Pancreas (tissue), 10 donors: ENCODE measurements around the gene PPME1. TPM values are rescaled to one million over a fixed set of nuclear protein-coding genes. Genes with fewer than 3 reads are reported as not detected.

Source experiments
- ATAC-seq, 4 donors: fragments of 200-7000 bp; cut with Tn5 transposase; one replicate each; pipeline versions ENCODE4 v1.8.0 to v1.9.1; 2020; ENCODE audit warnings: mild to moderate bottlenecking in 4 of 4, moderate library complexity in 4 of 4
- DNase-seq, 6 donors: peaks; one replicate each; pipeline ENCODE4 v3.0.0-alpha.2; 2020
- FAIRE-seq: peaks from 2 replicates; lab custom pipeline; 2012; peaks lifted over from hg19 to GRCh38; lab: Jason Lieb, UNC
- H3K27ac ChIP-seq, 4 donors: fragments of 200-600 bp; sonication (generic); 1 replicate in 3 of 4; 2 replicates in 1 of 4; pipeline versions ENCODE4 v1.5.0 to v1.8.0; 2020
- H3K27me3 ChIP-seq, 4 donors: fragments of 200-600 bp; one replicate each; pipeline ENCODE4 v1.8.0; 2021
- H3K36me3 ChIP-seq, 3 donors: fragments of 200-600 bp; sonication (generic) in 1 of 3; one replicate each; pipeline versions ENCODE4 v1.5.0 to v1.8.0; 2020 to 2021
- H3K4me1 ChIP-seq, 3 donors: fragments of 200-600 bp; one replicate each; pipeline ENCODE4 v1.8.0; 2021
- H3K4me3 ChIP-seq, 4 donors: fragments of 200-600 bp; sonication (generic) in 2 of 4; one replicate each; pipeline versions ENCODE4 v1.5.0 to v1.8.0; 2020 to 2021
- H3K9me3 ChIP-seq, 4 donors: fragments of 200-600 bp; one replicate each; pipeline ENCODE4 v1.8.0; 2021
- CTCF ChIP-seq, 4 donors: fragments of 200-600 bp; sonication (generic) in 3 of 4; IDR thresholded peaks; one replicate each; pipeline versions ENCODE4 v1.5.0 to v1.8.0; 2021; ENCODE audit warnings: antibody characterized with exemption in 4 of 4
- WGBS, 2 donors: extraction: QIAGEN DNeasy Blood & Tissue Kit; methylation state at CpG; one replicate each; pipeline ENCODE4 v1.1.7; 2013; 5-methylcytosine and 5-hydroxymethylcytosine counted together
- intact Hi-C, 3 donors: fragments of 100-400 bp; cut with DNase I; formaldehyde crosslinking; loops; one replicate each; pipeline versions ENCODE4 v1.11.1 to v1.14.2; 2022
- polyA plus RNA-seq, 2 donors: library from polyadenylated mRNA; stranded (reverse); fragments of 200-250 nt; gene quantifications; one replicate each; pipeline ENCODE4 v1.2.3, GENCODE V29; 2013
- total RNA-seq, 6 donors: library from RNA; stranded (reverse); fragmentation: NEBNext Ultra II Directional in 4 of 6; extraction: Animal tissue kit (Norgen Biotek cat#: 25700) in 4 of 6; gene quantifications; one replicate each; pipeline versions ENCODE4 v1.2.1 to v1.2.4, GENCODE V29; 2021 to 2023
- donor health status: healthy with polysubstance abuse.
- donor health status: DM: no; HTN: no; CAD: no; lungs with moderate emphysema.
- donor health status: DM: no; HTN: no; CAD: no.
- donor health status: control.
- donor health status: control.
- donor health status: Bipolar disorder and iron deficiency.
- donor health status: DM: yes; HTN: yes; CAD: no.
- donor health status: DM: no; HTN: no; CAD: no.
- donor health status: DM: no; HTN: no; CAD: no.
- donor health status: DM: yes; HTN: yes; CAD: no.

The PPME1 gene
- total and polyA plus RNA-seq, 8 donors: 9.6 to 20.6 (median 13.6) TPM

GRCh38 chr11:74185285-74185684 is 14.2 kb downstream of the PPME1 start:
- DNase-seq: no peak
- no peak overlapping the region for H3K27ac ChIP-seq
- no peaks in the 10 kb centered on the region for H3K9me3 ChIP-seq
- no peak overlapping the region for H3K4me3 ChIP-seq
- no peak for TF ChIP-seq CTCF (IDR thresholded peaks at IDR 0.05)
- no peaks in the 10 kb centered on the region for H3K27me3 ChIP-seq
- no peak for FAIRE-seq
- 73 to 76% methylated on average over 5 of the region's 5 CpGs for WGBS, 2 donors
- intact Hi-C loops: no loop called here
- no peaks in the 10 kb centered on the region for H3K4me1 ChIP-seq
- no peaks in the 10 kb centered on the region for H3K36me3 ChIP-seq
- ATAC-seq: no peak

GRCh38 chr11:74185695-74186094 is 14.6 kb downstream of the PPME1 start:
- FAIRE-seq: no peak
- 90 to 93% methylated on average over 2 of the region's 2 CpGs for WGBS, 2 donors
- H3K36me3 ChIP-seq: no peaks in the 10 kb centered on the region

GRCh38 chr11:74195828-74196227 is 24.7 kb downstream of the PPME1 start:
- DNase-seq (no peak), FAIRE-seq (no peak), ATAC-seq (no peak)
- Histone ChIP-seq H3K4me3 (no peak overlapping the region), H3K27ac (no peak overlapping the region), H3K9me3 (no peaks in the 10 kb centered on the region), H3K4me1 (no peaks in the 10 kb centered on the region), H3K27me3 (no peaks in the 10 kb centered on the region), H3K36me3 (no peaks in the 10 kb centered on the region)
- intact Hi-C loops: no loop called here
- no peak for TF ChIP-seq CTCF (IDR thresholded peaks at IDR 0.05)

More at GRCh38 chr11:74185695-74186094, 14.6 kb downstream of the PPME1 start:
- Histone ChIP-seq H3K27ac (no peak overlapping the region), H3K4me3 (no peak overlapping the region), H3K4me1 (no peaks in the 10 kb centered on the region), H3K9me3 (no peaks in the 10 kb centered on the region), H3K27me3 (no peaks in the 10 kb centered on the region)
- no peak for DNase-seq
- TF ChIP-seq CTCF (IDR thresholded peaks at IDR 0.05): no peak
- ATAC-seq: no peak
- intact Hi-C loops: no loop called here

- Histone ChIP-seq H3K4me3 (no peak overlapping the region), H3K9me3 (no peaks in the 10 kb centered on the region), H3K4me1 (no peaks in the 10 kb centered on the region), H3K27ac (no peak overlapping the region), H3K36me3 (no peaks in the 10 kb centered on the region), H3K27me3 (no peaks in the 10 kb centered on the region)
- DNase-seq (no peak), ATAC-seq (no peak), FAIRE-seq (no peak)
- WGBS, 2 donors: 96 to 98% methylated on average over 2 of the region's 2 CpGs
- intact Hi-C loops: no loop called here
- TF ChIP-seq CTCF (IDR thresholded peaks at IDR 0.05): no peak
These were observed 25.8 kb downstream of the PPME1 start for GRCh38 chr11:74196781-74197486.

- Histone ChIP-seq H3K36me3 (no peaks in the 10 kb centered on the region), H3K9me3 (no peaks in the 10 kb centered on the region), H3K27ac (no peak overlapping the region), H3K27me3 (no peaks in the 10 kb centered on the region), H3K4me1 (no peaks in the 10 kb centered on the region), H3K4me3 (no peak overlapping the region)
- intact Hi-C loops: no loop called here
- FAIRE-seq: no peak
- ATAC-seq: no peak
- DNase-seq: no peak
- 86 to 96% methylated on average over 2 of the region's 2 CpGs for WGBS, 2 donors
- no peak for TF ChIP-seq CTCF (IDR thresholded peaks at IDR 0.05)
These were observed 32.9 kb downstream of the PPME1 start for GRCh38 chr11:74203966-74204365.
